ENCODE data around the gene ZNF358.
"Not testable (repeated sequence)": the region's sequence is repeated elsewhere in the genome, so short reads cannot be mapped to it uniquely, and the experiment has no call there.

The ZNF358 gene

GRCh38 chr19:7535998-7536695 is 20.2 kb downstream of the ZNF358 start:
- no peak for DNase-seq (ENCODE audit: low spot score)

- DNase-seq (ENCODE audit: low spot score) = not testable (repeated sequence)
These were observed 23.1 kb downstream of the ZNF358 start for GRCh38 chr19:7538990-7539389.

- no peak for DNase-seq (ENCODE audit: low spot score)
These were observed 24.0 kb downstream of the ZNF358 start for GRCh38 chr19:7539827-7540425.

GRCh38 chr19:7540761-7541474 is 25.0 kb downstream of the ZNF358 start:
- DNase-seq (ENCODE audit: low spot score) = no peak

GRCh38 chr19:7541475-7541824 is 25.5 kb downstream of the ZNF358 start:
- no peak for DNase-seq (ENCODE audit: low spot score)

GRCh38 chr19:7541828-7542443 is 26.0 kb downstream of the ZNF358 start:
- DNase-seq (ENCODE audit: low spot score) = no peak

GRCh38 chr19:7542556-7543348 is 26.8 kb downstream of the ZNF358 start:
- DNase-seq (ENCODE audit: low spot score) = no peak

- DNase-seq (ENCODE audit: low spot score) = no peak
These were observed 28.7 kb downstream of the ZNF358 start for GRCh38 chr19:7544626-7545025.

GRCh38 chr19:7545300-7545699 is 29.4 kb downstream of the ZNF358 start:
- DNase-seq (ENCODE audit: low spot score) = no peak

GRCh38 chr19:7545904-7546303 is 30.0 kb downstream of the ZNF358 start:
- DNase-seq (ENCODE audit: low spot score) = no peak

GRCh38 chr19:7547159-7547558 is 31.3 kb downstream of the ZNF358 start:
- no peak for DNase-seq (ENCODE audit: low spot score)

GRCh38 chr19:7549429-7550148 is 33.7 kb downstream of the ZNF358 start:
- no peak for DNase-seq (ENCODE audit: low spot score)

- no peak for DNase-seq (ENCODE audit: low spot score)
These were observed 34.4 kb downstream of the ZNF358 start for GRCh38 chr19:7550169-7550770.

GRCh38 chr19:7550987-7551761 is 35.3 kb downstream of the ZNF358 start:
- no peak for DNase-seq (ENCODE audit: low spot score)

GRCh38 chr19:7552781-7553180 is 36.9 kb downstream of the ZNF358 start:
- DNase-seq (ENCODE audit: low spot score) = no peak

- no peak for DNase-seq (ENCODE audit: low spot score)
These were observed 38.7 kb downstream of the ZNF358 start for GRCh38 chr19:7554565-7554964.

GRCh38 chr19:7554990-7555864 is 39.3 kb downstream of the ZNF358 start:
- DNase-seq (ENCODE audit: low spot score) = no peak

- DNase-seq (ENCODE audit: low spot score) = no peak
These were observed 40.9 kb downstream of the ZNF358 start for GRCh38 chr19:7556696-7557315.

GRCh38 chr19:7558667-7559066 is 42.8 kb downstream of the ZNF358 start:
- DNase-seq (ENCODE audit: low spot score) = no peak

Measured in LoVo (cell line).